WTC11 (cell line): ENCODE data around the gene SETD4. TPM values are rescaled to one million over a fixed set of nuclear protein-coding genes. Genes with fewer than 3 reads are reported as not detected.
A peak's percentile ranks its signal among the peaks of the same experiment; 100 is the strongest.

Source experiments
- ATAC-seq: fragments of 200-7000 bp; cut with Tn5 transposase; 2 replicates; pipeline ENCODE4 v1.10.0; 2021; ENCODE audit warnings: mild to moderate bottlenecking, moderate library complexity
- CTCF ChIA-PET: fragments of 300-600 bp; sonication (Branson Sonifier 250); formaldehyde crosslinking; loops from one replicate; lab custom pipeline; 2021; ENCODE audit warnings: antibody characterized with exemption; lab: Charles Lee
- POLR2A ChIA-PET: fragments of 350-600 bp; sonication (Branson Sonifier 250); formaldehyde crosslinking; loops from one replicate; lab custom pipeline; 2021; ENCODE audit warnings: antibody characterized with exemption; lab: Charles Lee
- DNase-seq: peaks from one replicate; pipeline ENCODE4 v3.0.0; 2021; ENCODE audit warnings: low spot score
- H3K27ac Mint-ChIP-seq: 2 replicates; pipeline ENCODE4 v1.8.0; 2021; ENCODE audit warnings: mixed read lengths
- H3K27me3 Mint-ChIP-seq: 2 replicates; pipeline ENCODE4 v1.8.0; 2021; ENCODE audit warnings: low read depth, mild to moderate bottlenecking, moderate library complexity, mixed read lengths
- H3K36me3 Mint-ChIP-seq: 2 replicates; pipeline ENCODE4 v1.8.0; 2021; ENCODE audit warnings: mixed read lengths
- H3K4me1 Mint-ChIP-seq: 2 replicates; pipeline ENCODE4 v1.8.0; 2022; ENCODE audit warnings: mixed read lengths
- H3K4me3 Mint-ChIP-seq: 2 replicates; pipeline ENCODE4 v1.8.0; 2021; ENCODE audit warnings: mild to moderate bottlenecking, moderate library complexity, mixed read lengths
- H3K9me3 Mint-ChIP-seq: 2 replicates; pipeline ENCODE4 v1.8.0; 2021; ENCODE audit warnings: mixed read lengths
- CREM ChIP-seq: sonication (generic); formaldehyde crosslinking; IDR thresholded peaks from 2 replicates; pipeline ENCODE4 v1.8.1; 2022; ENCODE audit warnings: mild to moderate bottlenecking, missing genetic modification reagents, moderate library complexity
- MAX ChIP-seq: sonication (generic); formaldehyde crosslinking; IDR thresholded peaks from 2 replicates; pipeline ENCODE4 v1.8.0; 2022; ENCODE audit warnings: mild to moderate bottlenecking, missing genetic modification reagents
- NFYB ChIP-seq: sonication (generic); formaldehyde crosslinking; conservative IDR thresholded peaks from 2 replicates; pipeline ENCODE4 v1.8.0; 2022; ENCODE audit warnings: low read depth, missing genetic modification reagents
- NR1H2 ChIP-seq: sonication (generic); formaldehyde crosslinking; IDR thresholded peaks from 2 replicates; pipeline ENCODE4 v1.9.0; 2021; ENCODE audit warnings: mild to moderate bottlenecking, moderate library complexity, missing genetic modification reagents
- PRRX2 ChIP-seq: fragments of 250-450 bp; sonication (Bioruptor Pico); IDR thresholded peaks from 2 replicates; pipeline ENCODE4 v1.8.0; 2021; ENCODE audit warnings: mild to moderate bottlenecking
- RORB ChIP-seq: fragments of 250-450 bp; sonication (Bioruptor Pico); IDR thresholded peaks from 2 replicates; pipeline ENCODE4 v1.9.0; 2021; ENCODE audit warnings: mild to moderate bottlenecking
- SP1 ChIP-seq: sonication (generic); formaldehyde crosslinking; conservative IDR thresholded peaks from 2 replicates; pipeline ENCODE4 v1.8.1; 2022; ENCODE audit warnings: missing genetic modification reagents
- ZBTB21 ChIP-seq: sonication (generic); formaldehyde crosslinking; IDR thresholded peaks from 2 replicates; pipeline ENCODE4 v1.8.1; 2023; ENCODE audit warnings: mild to moderate bottlenecking, missing genetic modification reagents, borderline replicate concordance
- ZNF219 ChIP-seq: sonication (generic); formaldehyde crosslinking; IDR thresholded peaks from 2 replicates; pipeline ENCODE4 v1.8.0; 2023; ENCODE audit warnings: missing genetic modification reagents, mild to moderate bottlenecking, borderline replicate concordance
- total RNA-seq: library from RNA; stranded (reverse); gene quantifications from 3 replicates; pipeline ENCODE4 v1.2.3, GENCODE V29; 2021
- TF ChIP-seq, protein P1 (sequence below): sonication (generic); formaldehyde crosslinking; IDR thresholded peaks from 2 replicates; pipeline ENCODE4 v1.8.1; 2023; ENCODE audit warnings: mild to moderate bottlenecking, missing genetic modification reagents
- TF ChIP-seq, protein P2 (sequence below): sonication (generic); formaldehyde crosslinking; IDR thresholded peaks from 2 replicates; pipeline ENCODE4 v1.8.0; 2022; ENCODE audit warnings: mild to moderate bottlenecking, missing genetic modification reagents
- TF ChIP-seq, protein P3 (sequence below): sonication (generic); formaldehyde crosslinking; IDR thresholded peaks from 2 replicates; pipeline ENCODE4 v1.8.1; 2023; ENCODE audit warnings: mild to moderate bottlenecking, moderate library complexity, missing genetic modification reagents
- TF ChIP-seq, protein P4 (sequence below): sonication (generic); formaldehyde crosslinking; IDR thresholded peaks from 2 replicates; pipeline ENCODE4 v1.8.0; 2022; ENCODE audit warnings: mild to moderate bottlenecking, missing genetic modification reagents
- TF ChIP-seq, protein P5 (sequence below): sonication (generic); formaldehyde crosslinking; IDR thresholded peaks from 2 replicates; pipeline ENCODE4 v1.8.0; 2022; ENCODE audit warnings: missing genetic modification reagents
- TF ChIP-seq, protein P6 (sequence below): sonication (generic); formaldehyde crosslinking; conservative IDR thresholded peaks from 2 replicates; pipeline ENCODE4 v1.8.1; 2023; ENCODE audit warnings: mild to moderate bottlenecking, low read depth, missing genetic modification reagents, moderate library complexity
- TF ChIP-seq, protein P7 (sequence below): fragments of 250-450 bp; sonication (Bioruptor Pico); conservative IDR thresholded peaks from 2 replicates; pipeline ENCODE4 v1.9.0; 2021; ENCODE audit warnings: mild to moderate bottlenecking

SETD4 gene
- total RNA-seq, 1 experiment from 2014 or later, result 64.8 TPM

DNA sequence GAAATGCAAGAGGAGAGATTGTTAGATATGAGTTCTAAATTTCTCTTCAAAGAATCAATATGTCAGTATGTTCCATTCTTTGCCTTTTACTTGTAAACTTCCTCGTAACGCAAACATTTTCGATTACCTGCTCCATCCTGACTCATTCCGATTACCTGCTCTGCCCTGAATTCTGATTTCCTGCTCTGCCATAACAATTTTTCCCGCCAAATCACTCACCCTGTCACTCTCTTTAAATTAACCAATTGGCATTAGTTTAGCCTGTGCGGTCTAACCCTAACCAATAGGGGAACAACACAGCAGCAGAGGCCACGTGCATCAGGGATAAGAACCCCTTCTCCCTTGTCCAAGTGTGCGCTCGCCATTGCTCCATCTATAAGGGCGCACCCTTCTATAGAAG is 49.5 kb upstream of the SETD4 start:
- Mint-ChIP-seq H3K27me3 (no peaks in the 10 kb centered on the region), H3K36me3 (peaks cover 54% of the 10 kb centered on the region), H3K27ac (peak overlapping the region; percentile 17), H3K4me1 (peaks cover 81% of the 10 kb centered on the region), H3K4me3 (no peak overlapping the region), H3K9me3 (no peaks in the 10 kb centered on the region)
- ChIA-PET CTCF (interaction anchor here (0.6 to 1.3 kb wide), 2 partner anchors 50 to 215 kb away, joined by 3 read pairs; partner anchors contain the start of gene SETD4), POLR2A (no interaction called here)
- ATAC-seq, result no peak
- TF ChIP-seq, protein P1, sequence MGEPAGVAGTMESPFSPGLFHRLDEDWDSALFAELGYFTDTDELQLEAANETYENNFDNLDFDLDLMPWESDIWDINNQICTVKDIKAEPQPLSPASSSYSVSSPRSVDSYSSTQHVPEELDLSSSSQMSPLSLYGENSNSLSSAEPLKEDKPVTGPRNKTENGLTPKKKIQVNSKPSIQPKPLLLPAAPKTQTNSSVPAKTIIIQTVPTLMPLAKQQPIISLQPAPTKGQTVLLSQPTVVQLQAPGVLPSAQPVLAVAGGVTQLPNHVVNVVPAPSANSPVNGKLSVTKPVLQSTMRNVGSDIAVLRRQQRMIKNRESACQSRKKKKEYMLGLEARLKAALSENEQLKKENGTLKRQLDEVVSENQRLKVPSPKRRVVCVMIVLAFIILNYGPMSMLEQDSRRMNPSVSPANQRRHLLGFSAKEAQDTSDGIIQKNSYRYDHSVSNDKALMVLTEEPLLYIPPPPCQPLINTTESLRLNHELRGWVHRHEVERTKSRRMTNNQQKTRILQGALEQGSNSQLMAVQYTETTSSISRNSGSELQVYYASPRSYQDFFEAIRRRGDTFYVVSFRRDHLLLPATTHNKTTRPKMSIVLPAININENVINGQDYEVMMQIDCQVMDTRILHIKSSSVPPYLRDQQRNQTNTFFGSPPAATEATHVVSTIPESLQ (CRISPR knock-in tag), result no peak
- TF ChIP-seq NFYB, result no peak
- TF ChIP-seq NR1H2 (CRISPR knock-in tag), result no peak
- no peak for TF ChIP-seq PRRX2
- TF ChIP-seq, protein P2, sequence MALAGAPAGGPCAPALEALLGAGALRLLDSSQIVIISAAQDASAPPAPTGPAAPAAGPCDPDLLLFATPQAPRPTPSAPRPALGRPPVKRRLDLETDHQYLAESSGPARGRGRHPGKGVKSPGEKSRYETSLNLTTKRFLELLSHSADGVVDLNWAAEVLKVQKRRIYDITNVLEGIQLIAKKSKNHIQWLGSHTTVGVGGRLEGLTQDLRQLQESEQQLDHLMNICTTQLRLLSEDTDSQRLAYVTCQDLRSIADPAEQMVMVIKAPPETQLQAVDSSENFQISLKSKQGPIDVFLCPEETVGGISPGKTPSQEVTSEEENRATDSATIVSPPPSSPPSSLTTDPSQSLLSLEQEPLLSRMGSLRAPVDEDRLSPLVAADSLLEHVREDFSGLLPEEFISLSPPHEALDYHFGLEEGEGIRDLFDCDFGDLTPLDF, result no peak
- TF ChIP-seq ZBTB21, result no peak
- TF ChIP-seq MAX (CRISPR knock-in tag), result no peak
- TF ChIP-seq, protein P3, sequence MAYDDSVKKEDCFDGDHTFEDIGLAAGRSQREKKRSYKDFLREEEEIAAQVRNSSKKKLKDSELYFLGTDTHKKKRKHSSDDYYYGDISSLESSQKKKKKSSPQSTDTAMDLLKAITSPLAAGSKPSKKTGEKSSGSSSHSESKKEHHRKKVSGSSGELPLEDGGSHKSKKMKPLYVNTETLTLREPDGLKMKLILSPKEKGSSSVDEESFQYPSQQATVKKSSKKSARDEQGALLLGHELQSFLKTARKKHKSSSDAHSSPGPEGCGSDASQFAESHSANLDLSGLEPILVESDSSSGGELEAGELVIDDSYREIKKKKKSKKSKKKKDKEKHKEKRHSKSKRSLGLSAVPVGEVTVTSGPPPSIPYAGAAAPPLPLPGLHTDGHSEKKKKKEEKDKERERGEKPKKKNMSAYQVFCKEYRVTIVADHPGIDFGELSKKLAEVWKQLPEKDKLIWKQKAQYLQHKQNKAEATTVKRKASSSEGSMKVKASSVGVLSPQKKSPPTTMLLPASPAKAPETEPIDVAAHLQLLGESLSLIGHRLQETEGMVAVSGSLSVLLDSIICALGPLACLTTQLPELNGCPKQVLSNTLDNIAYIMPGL (CRISPR knock-in tag), result no peak
- TF ChIP-seq, protein P4, sequence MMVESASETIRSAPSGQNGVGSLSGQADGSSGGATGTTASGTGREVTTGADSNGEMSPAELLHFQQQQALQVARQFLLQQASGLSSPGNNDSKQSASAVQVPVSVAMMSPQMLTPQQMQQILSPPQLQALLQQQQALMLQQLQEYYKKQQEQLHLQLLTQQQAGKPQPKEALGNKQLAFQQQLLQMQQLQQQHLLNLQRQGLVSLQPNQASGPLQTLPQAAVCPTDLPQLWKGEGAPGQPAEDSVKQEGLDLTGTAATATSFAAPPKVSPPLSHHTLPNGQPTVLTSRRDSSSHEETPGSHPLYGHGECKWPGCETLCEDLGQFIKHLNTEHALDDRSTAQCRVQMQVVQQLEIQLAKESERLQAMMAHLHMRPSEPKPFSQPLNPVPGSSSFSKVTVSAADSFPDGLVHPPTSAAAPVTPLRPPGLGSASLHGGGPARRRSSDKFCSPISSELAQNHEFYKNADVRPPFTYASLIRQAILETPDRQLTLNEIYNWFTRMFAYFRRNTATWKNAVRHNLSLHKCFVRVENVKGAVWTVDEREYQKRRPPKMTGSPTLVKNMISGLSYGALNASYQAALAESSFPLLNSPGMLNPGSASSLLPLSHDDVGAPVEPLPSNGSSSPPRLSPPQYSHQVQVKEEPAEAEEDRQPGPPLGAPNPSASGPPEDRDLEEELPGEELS, result no peak
- DNase-seq, result no peak

- Mint-ChIP-seq H3K27ac (peak overlapping the region; percentile 95), H3K27me3 (no peaks in the 10 kb centered on the region), H3K4me1 (peaks cover 84% of the 10 kb centered on the region), H3K36me3 (peaks cover 63% of the 10 kb centered on the region), H3K4me3 (peak overlapping the region; percentile 92), H3K9me3 (peaks cover 21% of the 10 kb centered on the region)
- POLR2A ChIA-PET, result interaction anchor here (0.7 to 1.3 kb wide), 2 partner anchors 46 to 52 kb away, joined by 3 to 9 read pairs; partner anchors contain the start of gene SETD4
- CTCF ChIA-PET, result interaction anchor here (0.5 to 2.2 kb wide), 23 partner anchors 8 to 254 kb away, joined by 3 to 35 read pairs (median 4); partner anchors contain the start of genes CBR1 and SETD4
- no peak for DNase-seq
- TF ChIP-seq RORB (CRISPR knock-in tag) (no peak), SP1 (CRISPR knock-in tag) (no peak), ZNF219 (CRISPR knock-in tag) (no peak), CREM (CRISPR knock-in tag) (no peak)
- TF ChIP-seq, protein P5, sequence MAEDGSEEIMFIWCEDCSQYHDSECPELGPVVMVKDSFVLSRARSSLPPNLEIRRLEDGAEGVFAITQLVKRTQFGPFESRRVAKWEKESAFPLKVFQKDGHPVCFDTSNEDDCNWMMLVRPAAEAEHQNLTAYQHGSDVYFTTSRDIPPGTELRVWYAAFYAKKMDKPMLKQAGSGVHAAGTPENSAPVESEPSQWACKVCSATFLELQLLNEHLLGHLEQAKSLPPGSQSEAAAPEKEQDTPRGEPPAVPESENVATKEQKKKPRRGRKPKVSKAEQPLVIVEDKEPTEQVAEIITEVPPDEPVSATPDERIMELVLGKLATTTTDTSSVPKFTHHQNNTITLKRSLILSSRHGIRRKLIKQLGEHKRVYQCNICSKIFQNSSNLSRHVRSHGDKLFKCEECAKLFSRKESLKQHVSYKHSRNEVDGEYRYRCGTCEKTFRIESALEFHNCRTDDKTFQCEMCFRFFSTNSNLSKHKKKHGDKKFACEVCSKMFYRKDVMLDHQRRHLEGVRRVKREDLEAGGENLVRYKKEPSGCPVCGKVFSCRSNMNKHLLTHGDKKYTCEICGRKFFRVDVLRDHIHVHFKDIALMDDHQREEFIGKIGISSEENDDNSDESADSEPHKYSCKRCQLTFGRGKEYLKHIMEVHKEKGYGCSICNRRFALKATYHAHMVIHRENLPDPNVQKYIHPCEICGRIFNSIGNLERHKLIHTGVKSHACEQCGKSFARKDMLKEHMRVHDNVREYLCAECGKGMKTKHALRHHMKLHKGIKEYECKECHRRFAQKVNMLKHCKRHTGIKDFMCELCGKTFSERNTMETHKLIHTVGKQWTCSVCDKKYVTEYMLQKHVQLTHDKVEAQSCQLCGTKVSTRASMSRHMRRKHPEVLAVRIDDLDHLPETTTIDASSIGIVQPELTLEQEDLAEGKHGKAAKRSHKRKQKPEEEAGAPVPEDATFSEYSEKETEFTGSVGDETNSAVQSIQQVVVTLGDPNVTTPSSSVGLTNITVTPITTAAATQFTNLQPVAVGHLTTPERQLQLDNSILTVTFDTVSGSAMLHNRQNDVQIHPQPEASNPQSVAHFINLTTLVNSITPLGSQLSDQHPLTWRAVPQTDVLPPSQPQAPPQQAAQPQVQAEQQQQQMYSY (CRISPR knock-in tag), result no peak
- TF ChIP-seq, protein P1 (CRISPR knock-in tag), result no peak
- TF ChIP-seq, protein P6, sequence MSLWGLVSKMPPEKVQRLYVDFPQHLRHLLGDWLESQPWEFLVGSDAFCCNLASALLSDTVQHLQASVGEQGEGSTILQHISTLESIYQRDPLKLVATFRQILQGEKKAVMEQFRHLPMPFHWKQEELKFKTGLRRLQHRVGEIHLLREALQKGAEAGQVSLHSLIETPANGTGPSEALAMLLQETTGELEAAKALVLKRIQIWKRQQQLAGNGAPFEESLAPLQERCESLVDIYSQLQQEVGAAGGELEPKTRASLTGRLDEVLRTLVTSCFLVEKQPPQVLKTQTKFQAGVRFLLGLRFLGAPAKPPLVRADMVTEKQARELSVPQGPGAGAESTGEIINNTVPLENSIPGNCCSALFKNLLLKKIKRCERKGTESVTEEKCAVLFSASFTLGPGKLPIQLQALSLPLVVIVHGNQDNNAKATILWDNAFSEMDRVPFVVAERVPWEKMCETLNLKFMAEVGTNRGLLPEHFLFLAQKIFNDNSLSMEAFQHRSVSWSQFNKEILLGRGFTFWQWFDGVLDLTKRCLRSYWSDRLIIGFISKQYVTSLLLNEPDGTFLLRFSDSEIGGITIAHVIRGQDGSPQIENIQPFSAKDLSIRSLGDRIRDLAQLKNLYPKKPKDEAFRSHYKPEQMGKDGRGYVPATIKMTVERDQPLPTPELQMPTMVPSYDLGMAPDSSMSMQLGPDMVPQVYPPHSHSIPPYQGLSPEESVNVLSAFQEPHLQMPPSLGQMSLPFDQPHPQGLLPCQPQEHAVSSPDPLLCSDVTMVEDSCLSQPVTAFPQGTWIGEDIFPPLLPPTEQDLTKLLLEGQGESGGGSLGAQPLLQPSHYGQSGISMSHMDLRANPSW, result no peak
- TF ChIP-seq, protein P7, sequence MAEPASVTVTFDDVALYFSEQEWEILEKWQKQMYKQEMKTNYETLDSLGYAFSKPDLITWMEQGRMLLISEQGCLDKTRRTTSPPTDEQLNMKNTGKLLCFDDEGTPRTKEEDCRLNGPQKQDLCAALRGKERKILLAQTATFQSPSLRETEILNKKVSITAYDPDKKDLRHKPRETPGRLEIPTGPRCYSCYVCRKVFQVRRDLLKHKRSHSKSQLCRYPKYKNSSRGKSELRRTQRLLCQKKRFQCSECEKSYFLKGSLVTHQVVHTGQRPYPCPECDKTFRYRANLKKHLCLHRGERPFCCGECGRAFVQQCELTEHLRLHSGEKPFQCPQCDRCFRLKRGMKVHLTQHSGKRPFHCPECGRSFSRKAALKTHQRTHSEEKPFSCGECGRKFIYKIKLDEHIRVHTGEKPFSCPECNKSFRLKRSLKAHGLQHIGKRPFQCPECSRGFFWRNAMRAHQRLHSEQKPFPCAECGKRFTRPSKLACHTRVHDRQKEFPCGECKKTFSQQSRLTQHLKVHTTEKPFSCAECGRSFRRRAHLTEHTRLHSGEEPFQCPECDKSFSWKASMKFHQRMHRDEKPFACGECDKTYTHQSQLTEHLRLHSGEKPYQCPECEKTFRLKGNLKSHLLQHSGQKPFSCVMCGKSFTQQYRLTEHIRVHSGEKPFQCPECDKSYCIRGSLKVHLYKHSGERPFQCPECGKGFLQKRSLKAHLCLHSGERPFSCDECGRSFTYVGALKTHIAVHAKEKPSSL, result no peak
- no peak; the same call in 1 of the 2 replicates for ATAC-seq
Observed at GRCh38 chr21:36105327-36105842, 45.1 kb upstream of the SETD4 start.
